Rectal smooth muscle tissue (tissue), 1 donor: Measurements from ENCODE around the gene CDK8.
A peak's percentile ranks its signal among the peaks of the same experiment; 100 is the strongest.
"Not testable (repeated sequence)": the region's sequence is repeated elsewhere in the genome, so short reads cannot be mapped to it uniquely, and the experiment has no call there.

ENCODE experiments used
- H3K27ac ChIP-seq: one replicate; pipeline ENCODE4 v1.7.0; 2013; ENCODE audit warnings: low read depth, low read length, inconsistent platforms
- H3K27me3 ChIP-seq: one replicate; pipeline ENCODE4 v1.7.0; 2013; ENCODE audit warnings: low read length; ENCODE audit not compliant: control insufficient read depth, insufficient read depth
- H3K36me3 ChIP-seq: one replicate; pipeline ENCODE4 v1.7.0; 2013; ENCODE audit warnings: low read length; ENCODE audit not compliant: control insufficient read depth, insufficient read depth
- H3K4me1 ChIP-seq: one replicate; pipeline ENCODE4 v1.7.0; 2013; ENCODE audit warnings: low read length; ENCODE audit not compliant: control insufficient read depth, insufficient read depth
- H3K4me3 ChIP-seq: one replicate; pipeline ENCODE4 v1.7.0; 2013; ENCODE audit warnings: low read length
- H3K9ac ChIP-seq: one replicate; pipeline ENCODE4 v1.7.0; 2013; ENCODE audit warnings: low read length

The CDK8 gene

GRCh38 chr13:26255691-26256277, 1.9 kb downstream of the CDK8 start:
- H3K9ac ChIP-seq = no peak overlapping the region
- H3K27ac ChIP-seq = no peak overlapping the region

DNA sequence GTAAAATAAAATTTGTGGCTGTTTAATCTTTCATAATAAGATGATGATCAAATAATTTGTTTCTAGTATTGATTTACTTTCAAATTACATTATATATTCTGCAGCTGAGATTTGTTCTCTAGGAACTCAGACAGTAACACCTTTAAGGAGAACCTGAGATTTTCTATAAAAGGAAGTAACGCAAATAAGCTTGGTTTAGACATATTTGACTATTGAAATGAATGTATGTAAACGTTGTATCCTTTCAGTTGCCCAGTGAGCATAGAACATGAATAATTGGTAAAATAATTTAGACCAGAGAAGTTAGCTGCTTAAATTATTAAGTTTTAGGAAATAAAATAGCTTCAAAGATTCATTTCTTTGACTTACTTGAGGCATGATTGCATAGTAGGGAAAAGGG, 3.1 kb downstream of the CDK8 start:
- Histone ChIP-seq H3K27me3 (no peaks in the 10 kb centered on the region), H3K9ac (no peak overlapping the region), H3K36me3 (no peaks in the 10 kb centered on the region), H3K27ac (no peak overlapping the region), H3K4me3 (no peak overlapping the region), H3K4me1 (peaks cover 2% of the 10 kb centered on the region)

More at GRCh38 chr13:26255691-26256277, 1.9 kb downstream of the CDK8 start:
- Histone ChIP-seq H3K36me3 (no peaks in the 10 kb centered on the region), H3K27me3 (no peaks in the 10 kb centered on the region), H3K4me3 (peak overlapping the region; percentile 49), H3K4me1 (peaks cover 2% of the 10 kb centered on the region)

DNA sequence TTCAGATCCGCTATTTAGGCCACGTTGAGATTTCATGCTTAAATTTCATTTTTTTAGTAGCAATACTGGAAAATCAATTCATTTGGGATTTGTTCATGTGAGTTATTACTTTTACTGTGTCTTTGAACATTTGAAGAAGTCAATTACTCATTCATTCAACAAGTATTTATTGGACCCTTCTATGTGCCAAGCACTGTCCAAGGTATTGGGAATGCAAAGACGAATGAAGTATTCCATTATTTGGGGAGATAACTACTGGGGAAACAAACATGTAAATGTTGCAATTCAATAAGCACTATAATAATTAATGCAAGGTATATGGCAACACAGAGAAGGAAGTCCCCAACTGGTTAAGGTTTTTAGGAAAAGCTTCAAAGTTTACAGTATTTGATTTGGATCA, 5.7 kb downstream of the CDK8 start:
- no peak overlapping the region for H3K9ac ChIP-seq
- no peak overlapping the region for H3K4me3 ChIP-seq
- H3K27me3 ChIP-seq = no peaks in the 10 kb centered on the region
- H3K27ac ChIP-seq = no peak overlapping the region
- peaks cover 2% of the 10 kb centered on the region for H3K4me1 ChIP-seq
- H3K36me3 ChIP-seq = no peaks in the 10 kb centered on the region

GRCh38 chr13:26262156-26262555, 8.2 kb downstream of the CDK8 start:
- no peaks in the 10 kb centered on the region for H3K4me1 ChIP-seq
- H3K27ac ChIP-seq = no peak overlapping the region
- no peak overlapping the region for H3K9ac ChIP-seq

DNA sequence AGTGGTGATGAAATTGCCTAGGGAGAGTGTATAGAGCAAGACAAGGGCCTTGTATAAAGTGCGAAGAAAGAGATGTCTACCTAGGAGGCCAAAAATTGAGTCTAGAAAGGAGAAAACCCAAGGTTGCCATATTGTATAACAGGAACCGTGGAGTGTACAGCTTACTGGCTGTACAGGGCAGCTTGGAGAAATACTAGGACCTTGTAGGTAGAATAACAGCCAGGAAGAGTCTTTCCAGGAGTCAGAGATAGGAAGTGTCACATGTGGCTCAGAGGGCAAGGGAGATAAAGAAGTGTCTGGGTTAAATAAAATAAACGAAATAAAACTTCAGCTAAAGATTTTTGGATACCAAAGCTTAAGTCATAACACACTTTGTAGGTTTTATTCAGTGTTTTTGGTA, 12.4 kb downstream of the CDK8 start:
- no peak overlapping the region for H3K4me3 ChIP-seq
- no peak overlapping the region for H3K9ac ChIP-seq
- no peaks in the 10 kb centered on the region for H3K27me3 ChIP-seq
- H3K27ac ChIP-seq = no peak overlapping the region
- no peaks in the 10 kb centered on the region for H3K36me3 ChIP-seq
- H3K4me1 ChIP-seq = peaks cover 3% of the 10 kb centered on the region

More at GRCh38 chr13:26262156-26262555, 8.2 kb downstream of the CDK8 start:
- no peaks in the 10 kb centered on the region for H3K27me3 ChIP-seq
- no peaks in the 10 kb centered on the region for H3K36me3 ChIP-seq
- H3K4me3 ChIP-seq = no peak overlapping the region

DNA sequence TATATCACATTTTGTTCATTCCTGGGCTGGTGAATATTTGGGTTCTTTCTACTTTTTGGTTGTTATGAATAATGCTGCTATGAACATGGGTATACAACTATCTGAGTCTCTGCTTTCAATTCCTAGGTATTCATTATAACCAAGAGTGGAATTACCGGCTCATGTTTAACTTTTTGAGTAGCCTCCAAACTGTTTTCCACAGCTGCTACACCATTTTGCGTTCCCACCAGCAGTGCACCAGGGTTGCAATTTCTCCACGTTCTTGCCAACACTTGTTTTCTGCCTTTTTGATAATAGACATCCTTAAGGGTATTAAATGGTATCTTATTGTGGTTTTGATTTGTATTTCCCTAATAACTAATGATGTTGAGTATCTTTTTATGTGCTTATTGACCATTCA, 16.8 kb downstream of the CDK8 start:
- H3K4me3 ChIP-seq = no peak overlapping the region
- H3K36me3 ChIP-seq = no peaks in the 10 kb centered on the region
- H3K4me1 ChIP-seq = peaks cover 3% of the 10 kb centered on the region
- no peaks in the 10 kb centered on the region for H3K27me3 ChIP-seq
- no peak overlapping the region for H3K27ac ChIP-seq
- no peak overlapping the region for H3K9ac ChIP-seq

GRCh38 chr13:26272621-26273020, 18.7 kb downstream of the CDK8 start:
- Histone ChIP-seq H3K9ac (no peak overlapping the region), H3K4me3 (no peak overlapping the region), H3K4me1 (peaks cover 2% of the 10 kb centered on the region)

GRCh38 chr13:26280295-26280694, 26.4 kb downstream of the CDK8 start:
- Histone ChIP-seq H3K4me1 (no peaks in the 10 kb centered on the region), H3K27ac (no peak overlapping the region), H3K9ac (no peak overlapping the region), H3K4me3 (no peak overlapping the region), H3K36me3 (no peaks in the 10 kb centered on the region), H3K27me3 (no peaks in the 10 kb centered on the region)

More at GRCh38 chr13:26272621-26273020, 18.7 kb downstream of the CDK8 start:
- Histone ChIP-seq H3K27ac (no peak overlapping the region), H3K27me3 (no peaks in the 10 kb centered on the region), H3K36me3 (no peaks in the 10 kb centered on the region)

GRCh38 chr13:26280822-26281221, 26.9 kb downstream of the CDK8 start:
- Histone ChIP-seq H3K9ac (no peak overlapping the region), H3K27ac (no peak overlapping the region), H3K27me3 (no peaks in the 10 kb centered on the region), H3K36me3 (no peaks in the 10 kb centered on the region), H3K4me1 (no peaks in the 10 kb centered on the region), H3K4me3 (no peak overlapping the region)

- H3K4me3 ChIP-seq, H3K27ac ChIP-seq, H3K9ac ChIP-seq, H3K36me3 ChIP-seq, H3K4me1 ChIP-seq, H3K27me3 ChIP-seq: not testable (repeated sequence)
Measured at GRCh38 chr13:26285911-26286310, 32.0 kb downstream of the CDK8 start.

- H3K36me3 ChIP-seq, H3K27me3 ChIP-seq, H3K27ac ChIP-seq, H3K4me1 ChIP-seq, H3K4me3 ChIP-seq, H3K9ac ChIP-seq: not testable (repeated sequence)
Measured at GRCh38 chr13:26288838-26289237, 34.9 kb downstream of the CDK8 start.

DNA sequence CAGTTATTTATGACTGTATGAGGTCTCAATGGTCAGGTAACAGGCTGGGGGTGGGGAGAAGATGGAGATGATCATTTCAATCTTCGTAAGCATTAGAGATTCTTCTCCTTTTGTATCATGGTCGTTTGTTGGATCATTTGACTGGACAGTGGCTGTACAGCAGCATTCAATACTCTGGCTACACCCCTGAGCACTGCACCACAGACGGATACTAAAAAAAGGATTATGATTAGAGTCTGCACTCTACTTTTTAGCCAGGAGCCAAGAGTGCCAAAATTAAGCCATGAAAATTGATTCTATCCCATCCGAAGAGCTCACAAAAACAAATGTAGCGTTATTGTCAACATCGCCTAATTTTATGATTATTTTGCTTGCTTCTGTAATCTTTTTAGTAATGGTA, 41.9 kb downstream of the CDK8 start:
- no peak overlapping the region for H3K4me3 ChIP-seq
- H3K27ac ChIP-seq = no peak overlapping the region
- H3K36me3 ChIP-seq = no peaks in the 10 kb centered on the region
- H3K27me3 ChIP-seq = no peaks in the 10 kb centered on the region
- peaks cover 3% of the 10 kb centered on the region for H3K4me1 ChIP-seq
- no peak overlapping the region for H3K9ac ChIP-seq

- H3K27me3 ChIP-seq = no peaks in the 10 kb centered on the region
- H3K27ac ChIP-seq = no peak overlapping the region
Measured at GRCh38 chr13:26299168-26299750, 45.3 kb downstream of the CDK8 start.

More at GRCh38 chr13:26299168-26299750, 45.3 kb downstream of the CDK8 start:
- Histone ChIP-seq H3K4me3 (no peak overlapping the region), H3K9ac (no peak overlapping the region), H3K36me3 (no peaks in the 10 kb centered on the region), H3K4me1 (peaks cover 3% of the 10 kb centered on the region)
